GOT3 (cell line): ENCODE data around the gene GPX7.
"Not testable (repeated sequence)": the region's sequence is repeated elsewhere in the genome, so short reads cannot be mapped to it uniquely, and the experiment has no call there.

Experiments used
- DNase-seq: peaks from one replicate; lab custom pipeline; 2025; ENCODE audit warnings: mixed read lengths; lab: John Stamatoyannopoulos, UW

GPX7 gene

DNA sequence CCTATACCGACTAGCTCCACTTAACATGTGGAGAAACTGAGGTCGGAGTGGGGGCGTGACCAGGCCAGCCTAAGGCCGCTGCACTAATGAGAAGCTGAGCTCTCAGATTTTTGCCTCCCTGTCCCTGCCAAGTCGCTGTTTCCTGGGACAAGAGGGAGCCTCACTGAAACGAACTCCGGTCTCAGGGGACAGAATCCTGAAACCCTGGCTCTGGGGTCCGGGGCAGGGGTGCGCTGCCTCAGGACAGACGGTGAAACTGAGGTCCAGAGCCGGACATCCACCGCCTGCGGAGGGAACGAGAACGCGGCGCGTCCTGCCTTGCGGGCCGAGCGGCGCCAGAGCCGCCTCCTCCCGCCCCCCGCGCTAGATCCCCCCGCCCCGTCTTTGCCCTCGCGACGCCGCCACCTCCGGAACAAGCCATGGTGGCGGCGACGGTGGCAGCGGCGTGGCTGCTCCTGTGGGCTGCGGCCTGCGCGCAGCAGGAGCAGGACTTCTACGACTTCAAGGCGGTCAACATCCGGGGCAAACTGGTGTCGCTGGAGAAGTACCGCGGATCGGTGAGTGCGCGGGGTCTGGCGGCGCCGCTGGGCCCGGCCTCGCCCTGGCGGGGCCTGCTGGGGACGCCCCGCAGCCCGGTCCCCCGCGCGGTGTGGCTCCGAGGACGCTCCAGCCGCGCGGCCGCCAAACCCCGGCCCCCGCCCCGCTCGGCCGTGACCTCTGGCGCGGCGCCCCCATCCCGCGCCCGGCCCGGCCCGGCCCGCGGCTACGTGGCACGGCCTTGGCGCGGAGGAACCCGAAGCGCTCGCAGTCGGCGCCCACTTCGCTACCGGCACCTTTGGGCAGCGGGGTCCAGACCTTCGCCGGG, at the start of gene GPX7:
Gene GPX7, plus strand, starts transcription at position 381 of the 865 bp plus-strand sequence. Its CDS starts 39 bp downstream, at position 420.
- DNase-seq, result no peak

DNA sequence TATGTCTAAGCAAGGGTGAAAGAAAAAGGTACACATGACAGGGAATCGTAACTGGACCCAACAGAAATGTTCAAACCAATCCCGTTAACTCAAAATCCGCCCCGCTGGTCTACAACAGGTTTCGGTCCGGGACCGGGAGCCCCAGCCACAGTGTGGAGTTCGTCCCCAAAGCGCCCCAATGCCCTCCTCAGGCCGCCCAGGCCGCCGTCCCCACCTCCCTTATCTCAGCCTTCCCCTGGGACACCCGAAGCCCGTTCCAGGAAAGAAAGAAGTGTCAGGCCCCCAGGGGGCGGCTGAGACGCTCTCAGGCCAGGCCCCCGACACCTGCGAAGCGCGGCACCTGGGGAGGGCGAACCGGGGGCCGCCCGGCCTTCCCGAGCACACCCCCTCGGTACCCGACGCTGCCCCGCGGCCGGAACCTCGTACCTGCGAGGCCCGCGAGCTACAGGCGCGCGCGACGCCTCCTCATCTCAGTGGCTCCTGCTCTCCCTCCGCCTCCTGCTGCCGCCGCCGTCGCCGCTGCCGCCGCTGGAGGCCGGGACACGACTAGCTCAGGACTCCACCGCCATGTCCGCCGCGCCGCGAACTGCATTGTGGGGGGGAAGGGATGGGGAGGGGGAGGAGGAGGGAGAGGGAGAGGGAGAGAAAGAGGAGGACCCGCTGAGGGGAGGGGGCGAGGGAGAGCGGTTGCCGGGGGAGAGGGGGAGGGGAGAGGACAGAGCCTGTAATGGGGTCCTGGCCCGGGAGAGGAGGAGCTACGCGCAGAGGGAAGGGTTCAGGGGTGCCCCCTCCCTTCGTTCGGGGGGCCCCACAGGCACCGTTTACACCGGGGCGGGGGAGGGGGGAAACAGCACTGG, 49.4 kb upstream of the GPX7 start, which contains the start of gene TUT4:
Gene TUT4, minus strand, starts transcription at position 588 of the 857 bp plus-strand sequence. CDS start 26,812 bp downstream, outside the sequence.
- no peak for DNase-seq

DNA sequence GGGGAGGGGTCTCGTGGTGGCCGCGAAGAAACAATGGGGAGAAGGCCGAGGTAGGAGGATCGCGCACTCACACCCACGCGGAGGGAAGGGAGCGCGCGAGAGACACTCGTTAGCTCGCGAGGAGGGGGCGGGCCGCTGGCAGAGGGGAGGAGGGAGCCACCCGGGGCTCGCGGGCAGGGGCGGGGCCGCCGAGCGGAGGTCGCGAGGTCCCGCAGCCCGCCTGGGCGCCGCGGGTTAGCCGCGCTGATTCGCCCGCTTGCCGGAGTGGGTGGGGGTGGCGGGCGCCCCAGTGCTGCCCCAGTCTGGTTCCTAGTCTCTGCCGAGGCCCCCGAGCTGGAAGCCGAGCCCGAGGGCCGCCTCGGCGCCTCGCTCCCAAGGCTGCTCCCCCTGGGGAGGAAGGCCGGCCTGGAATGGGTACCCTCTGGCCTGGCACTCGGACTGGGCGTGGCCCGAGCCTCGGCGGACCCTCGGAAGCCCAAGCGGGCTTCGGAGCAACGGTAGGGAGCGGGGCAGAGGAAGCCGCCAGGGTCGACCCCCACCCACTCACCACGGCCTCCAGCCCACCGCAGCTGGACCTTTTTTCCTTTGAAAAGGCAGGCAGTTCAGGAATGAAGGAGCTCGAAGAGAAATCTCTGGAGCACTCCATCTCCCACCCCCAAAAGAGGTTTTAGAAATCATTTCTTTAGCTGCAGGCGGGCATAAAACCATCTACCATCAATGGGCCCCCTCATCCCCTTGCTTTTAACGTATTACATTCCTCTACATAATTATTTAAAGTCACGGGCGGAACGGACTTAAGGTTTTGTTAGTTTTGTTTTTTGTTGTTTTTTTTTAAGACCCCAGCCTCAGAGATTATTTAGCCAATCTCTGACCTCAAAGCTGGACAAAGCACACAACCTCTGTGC, 48.6 kb upstream of the GPX7 start:
- DNase-seq, result peak; percentile 70

DNA sequence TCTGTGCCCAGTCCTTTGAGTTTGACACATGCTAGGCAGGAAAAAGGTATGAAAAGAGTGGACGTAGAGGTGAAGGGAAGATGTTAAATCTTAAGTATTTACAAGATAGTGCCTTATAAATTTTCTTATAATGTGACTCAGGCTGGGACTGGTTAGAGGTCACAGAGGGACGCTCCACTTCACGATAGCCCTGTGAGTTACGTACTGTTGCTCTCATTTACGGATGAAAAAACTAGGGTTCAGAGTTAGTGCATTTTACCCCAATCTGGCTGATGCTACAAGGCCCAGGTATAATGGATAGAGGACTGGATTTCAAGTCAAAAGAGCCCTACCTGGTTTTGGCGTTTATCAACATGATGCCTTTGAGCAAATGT, 47.9 kb upstream of the GPX7 start:
- no peak for DNase-seq

DNA sequence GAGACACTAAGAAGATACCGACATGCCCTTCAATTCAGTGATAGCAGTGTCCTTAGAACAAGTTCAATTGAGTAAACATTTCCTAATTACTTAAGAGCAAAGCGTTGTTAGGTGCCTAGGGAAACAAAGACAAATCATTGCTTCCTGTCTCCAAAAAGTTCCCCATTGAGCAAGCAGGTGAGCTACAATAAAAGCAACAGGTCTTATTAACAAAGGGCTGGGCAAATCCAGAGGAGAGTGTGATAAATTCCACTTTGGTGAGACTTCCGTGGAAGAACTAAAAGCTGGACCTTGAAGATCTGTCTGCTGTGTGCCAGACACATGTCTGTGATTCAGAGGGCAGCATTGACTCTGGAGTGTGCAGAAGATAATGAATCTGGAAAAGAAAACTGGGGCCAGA, 47.4 kb upstream of the GPX7 start:
- no peak for DNase-seq

DNA sequence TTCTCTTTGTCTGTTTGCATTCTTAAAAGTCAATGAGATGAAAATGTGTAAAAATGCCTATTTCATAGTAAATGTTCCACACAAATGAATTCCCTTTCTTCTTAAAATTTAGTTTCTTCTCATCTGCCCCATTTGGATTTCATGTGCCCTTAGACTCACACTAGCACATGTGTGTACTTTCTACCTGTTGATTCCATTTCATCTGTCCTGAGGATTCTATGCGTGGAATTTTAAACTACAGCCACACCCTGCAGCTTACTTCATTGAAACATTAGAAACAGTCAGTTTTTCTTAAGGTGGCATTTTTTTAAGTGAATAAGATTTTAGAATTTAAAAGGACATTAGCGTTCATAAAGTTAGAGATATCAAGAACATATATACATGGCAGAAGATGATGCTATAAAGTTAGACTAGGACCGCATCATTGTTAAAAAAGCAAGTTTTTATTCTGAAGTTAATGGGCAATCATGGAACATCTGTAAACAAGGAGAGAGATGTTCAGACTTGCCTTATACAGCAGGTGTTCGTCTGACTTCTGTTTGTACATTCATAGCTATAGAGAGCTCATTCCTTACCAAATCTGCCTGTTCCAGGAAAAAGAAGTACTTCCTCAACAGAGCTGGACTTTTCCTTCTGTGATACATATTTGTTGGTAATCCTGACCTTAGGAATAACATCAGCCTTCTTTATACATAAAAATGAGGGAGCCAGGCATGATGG, 45.4 kb upstream of the GPX7 start:
- DNase-seq, result no peak

DNA sequence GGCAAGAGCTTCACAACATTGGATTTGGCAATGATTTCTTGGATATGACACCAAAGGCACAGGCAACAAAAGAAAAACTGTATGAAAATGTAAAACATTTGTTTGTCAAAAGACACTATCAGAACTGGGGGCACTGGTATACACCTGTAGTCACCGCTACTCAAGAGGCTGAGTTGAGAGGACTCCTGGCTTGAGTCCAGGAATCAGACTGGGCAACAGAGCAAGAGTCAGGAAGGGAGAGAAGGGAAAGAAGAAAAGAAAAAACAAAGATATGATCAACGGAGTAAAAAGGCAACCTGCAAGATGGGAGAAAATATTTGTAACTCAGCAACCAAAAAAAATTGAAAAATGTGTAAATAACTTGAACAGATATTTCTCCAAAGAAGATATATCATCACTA, 43.2 kb upstream of the GPX7 start:
- no peak for DNase-seq

DNA sequence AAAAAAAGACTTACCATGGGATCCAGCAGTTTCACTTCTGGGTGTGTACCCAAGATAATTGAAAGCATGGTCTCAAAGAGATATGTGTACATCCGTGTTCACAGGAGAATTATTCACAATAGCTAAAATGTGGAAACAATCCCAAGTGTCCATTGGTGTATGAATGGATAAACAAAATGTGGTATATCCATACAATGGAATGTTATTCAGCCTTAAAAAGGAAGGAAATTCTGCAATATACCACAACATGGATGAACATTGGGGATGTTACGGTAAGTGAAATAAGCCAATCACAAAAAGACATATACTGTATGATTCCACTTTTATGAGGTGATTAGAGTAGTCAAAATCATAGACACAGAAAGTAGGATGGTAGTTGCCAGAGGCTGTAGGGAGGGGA, 42.3 kb upstream of the GPX7 start:
- no peak for DNase-seq

DNA sequence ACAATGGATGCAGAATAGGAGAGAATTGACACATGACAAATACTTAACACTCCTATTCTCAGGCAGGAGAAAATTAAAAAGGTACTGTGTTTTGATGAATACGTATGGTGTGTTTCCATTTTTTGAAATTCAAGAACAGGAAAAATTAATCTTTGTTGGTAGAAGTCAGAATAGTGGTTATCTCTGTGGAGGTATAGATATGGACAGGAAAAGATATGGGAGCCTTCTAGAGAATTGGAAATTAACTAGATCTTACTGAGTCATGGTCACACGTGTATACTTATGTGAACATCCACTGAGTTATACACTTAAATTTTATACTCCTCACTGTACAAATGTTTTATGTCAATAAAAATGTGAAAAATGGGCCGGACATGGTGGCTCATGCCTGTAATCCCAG, 39.4 kb upstream of the GPX7 start:
- no peak for DNase-seq

DNA sequence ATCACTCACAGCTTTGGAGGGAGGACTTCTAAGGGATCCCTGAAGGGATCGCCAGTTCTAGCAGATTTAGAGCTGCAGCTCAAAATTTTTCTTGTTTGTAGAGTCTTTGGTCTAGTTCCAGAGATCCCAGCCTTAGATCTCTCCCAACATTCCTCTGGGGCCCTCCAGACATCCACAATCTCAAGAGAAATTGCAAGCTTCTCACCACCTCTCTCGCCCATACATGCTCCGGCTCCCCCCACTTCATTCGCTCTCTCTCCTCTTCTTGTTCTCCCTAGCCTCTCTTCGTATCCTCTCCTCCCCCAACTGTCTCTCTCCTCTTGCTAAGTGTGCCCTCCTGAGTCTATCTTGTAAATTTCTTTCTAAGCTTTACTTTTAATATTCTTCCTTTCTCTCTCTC, 34.2 kb upstream of the GPX7 start:
- no peak for DNase-seq

DNA sequence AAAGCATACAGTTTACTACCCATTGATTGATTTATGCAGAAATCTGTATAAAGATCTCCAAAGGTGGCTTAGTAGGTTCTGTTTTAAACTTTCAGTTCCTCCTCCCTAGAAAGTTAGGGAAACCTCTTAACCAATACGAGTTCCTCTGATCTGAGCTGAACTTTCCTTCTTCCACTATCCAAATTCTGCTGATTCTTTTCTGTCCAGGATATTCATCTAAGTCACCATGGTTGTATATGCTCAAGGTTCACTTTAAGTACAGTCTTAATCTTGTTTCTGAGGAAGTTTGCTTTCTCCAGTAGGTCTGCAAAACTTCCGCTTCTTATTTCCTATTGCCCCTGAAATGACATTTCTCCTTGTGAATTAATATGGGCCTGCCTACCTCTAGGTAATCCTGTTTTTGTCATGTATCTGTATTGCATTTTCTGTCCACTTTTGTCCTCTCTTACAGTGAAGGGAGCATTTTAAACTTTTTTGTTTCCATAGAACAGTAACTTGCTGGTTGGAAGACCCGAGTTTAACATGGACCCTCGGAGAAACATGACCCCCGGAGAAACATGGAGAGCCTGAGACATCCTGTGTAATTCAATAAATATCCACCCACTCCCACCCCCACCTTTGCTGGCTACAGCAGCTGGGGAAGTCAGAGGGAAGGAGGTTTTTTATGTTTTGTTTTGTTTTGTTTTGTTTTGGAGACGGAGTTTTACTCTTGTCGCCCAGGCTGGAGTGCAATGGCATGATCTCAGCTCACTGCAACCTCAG, 32.5 kb upstream of the GPX7 start:
- no peak for DNase-seq

DNA sequence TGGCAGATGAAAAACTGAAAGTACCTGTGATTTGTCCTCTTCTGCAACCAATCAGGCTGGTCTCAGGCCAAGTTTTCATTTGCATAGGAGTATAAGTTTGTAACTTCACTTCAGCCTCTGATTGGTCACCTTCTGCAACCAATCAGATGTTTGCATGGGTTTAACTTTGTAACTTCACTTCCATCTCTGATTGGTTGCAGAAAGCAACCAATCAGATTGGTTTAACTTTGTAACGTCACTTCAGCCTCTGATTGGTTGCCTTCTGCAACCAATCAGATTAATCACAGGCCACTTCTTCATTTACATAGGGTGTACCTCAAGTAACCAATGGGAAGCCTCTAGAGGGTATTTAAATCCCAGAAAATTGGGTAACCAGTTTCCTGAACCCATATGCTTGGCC, 30.4 kb upstream of the GPX7 start:
- DNase-seq, result no peak

DNA sequence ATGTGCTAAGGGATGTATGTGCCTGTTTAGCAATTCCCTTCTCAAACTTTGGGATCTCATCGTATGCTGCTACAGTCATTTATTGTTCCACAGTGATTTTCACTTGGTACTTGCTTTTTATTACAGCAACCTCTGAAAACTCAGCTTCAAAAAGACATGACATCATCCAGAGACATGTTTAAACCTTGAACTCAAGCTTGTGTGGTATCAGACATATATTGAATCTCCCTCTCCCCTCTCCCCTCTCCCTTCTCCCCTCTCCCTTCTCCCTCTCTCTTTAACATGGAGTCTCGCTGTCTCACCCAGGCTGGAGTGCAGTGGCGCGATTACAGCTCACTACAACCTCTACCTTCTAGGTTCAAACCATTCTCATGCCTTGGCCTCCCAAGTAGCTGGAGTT, 29.8 kb upstream of the GPX7 start:
- DNase-seq, result no peak

DNA sequence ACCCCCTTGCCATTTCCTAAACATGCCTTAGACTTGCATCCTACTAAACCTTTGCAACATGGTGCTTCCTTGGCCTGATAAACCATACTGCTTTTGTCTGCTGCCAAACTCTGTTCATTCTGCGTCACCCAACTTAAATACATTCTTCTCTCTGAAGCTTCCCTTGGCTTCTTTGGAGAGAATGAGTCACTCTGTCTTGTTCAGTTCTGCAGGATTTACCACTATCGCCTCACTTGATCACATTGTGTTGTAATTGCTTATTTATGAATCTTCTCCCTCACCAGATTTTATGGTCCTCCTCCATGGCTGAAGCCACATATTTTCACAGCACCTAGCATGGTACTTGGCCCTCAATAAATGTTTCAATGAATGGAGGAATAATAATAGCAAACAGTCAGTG, 27.6 kb upstream of the GPX7 start:
- DNase-seq, result no peak

DNA sequence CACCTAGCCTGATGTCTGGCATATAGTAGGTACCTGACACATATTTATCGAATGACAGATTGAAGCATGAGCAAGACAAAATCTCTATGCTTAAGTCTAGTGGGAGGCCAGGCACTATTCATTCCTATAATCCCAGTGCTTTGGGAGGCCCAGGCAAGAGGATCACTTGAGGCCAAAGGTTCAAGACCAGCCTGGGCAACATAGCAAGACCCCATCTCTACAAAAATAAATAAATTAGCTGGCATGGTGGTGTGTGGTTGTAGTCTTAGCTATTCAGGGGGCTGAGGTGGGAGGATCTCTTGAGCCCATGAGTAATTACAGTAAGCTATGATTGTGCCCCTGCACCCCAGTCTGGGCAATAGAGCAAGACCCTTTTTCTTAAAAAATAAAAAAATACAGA, 26.1 kb upstream of the GPX7 start:
- no peak for DNase-seq

DNA sequence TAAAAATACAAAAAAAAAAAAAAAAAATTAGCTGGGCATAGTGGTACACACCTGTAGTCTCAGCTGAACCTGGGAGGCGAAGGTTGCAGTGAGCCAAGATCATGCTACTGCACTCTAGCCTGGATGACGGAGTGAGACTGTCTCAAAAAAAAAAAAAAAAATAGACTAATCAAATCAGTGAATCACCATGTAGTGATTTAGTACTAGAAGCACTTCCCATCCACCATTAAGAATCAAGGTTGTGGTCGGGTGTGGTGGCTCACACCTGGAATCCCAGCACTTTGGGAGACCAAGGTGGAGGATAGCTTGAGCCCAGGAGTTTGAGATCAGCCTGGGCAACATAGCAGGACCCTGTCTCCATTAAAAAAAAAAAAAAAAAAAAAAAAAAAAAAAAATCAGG, 24.1 kb upstream of the GPX7 start:
- DNase-seq, result not testable (repeated sequence)

DNA sequence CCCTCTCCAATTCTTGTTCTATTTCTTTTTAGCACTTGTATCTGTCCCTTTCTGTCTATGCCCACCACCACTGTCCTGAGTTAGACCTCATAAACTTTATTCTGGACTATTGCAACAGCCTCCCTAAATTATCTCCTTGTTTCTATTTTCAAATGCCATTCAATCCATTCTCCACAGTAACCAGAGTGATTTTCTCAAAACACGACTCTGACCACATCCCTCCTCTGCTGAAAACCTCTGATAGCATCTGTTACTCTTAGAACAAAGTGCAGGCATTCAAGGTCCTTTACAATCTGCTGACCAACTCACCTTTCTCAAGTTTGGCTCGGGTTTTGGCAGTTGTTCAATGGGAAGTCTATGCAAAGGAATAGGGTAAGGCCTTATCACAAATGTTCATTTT, 22.8 kb upstream of the GPX7 start:
- DNase-seq, result no peak

DNA sequence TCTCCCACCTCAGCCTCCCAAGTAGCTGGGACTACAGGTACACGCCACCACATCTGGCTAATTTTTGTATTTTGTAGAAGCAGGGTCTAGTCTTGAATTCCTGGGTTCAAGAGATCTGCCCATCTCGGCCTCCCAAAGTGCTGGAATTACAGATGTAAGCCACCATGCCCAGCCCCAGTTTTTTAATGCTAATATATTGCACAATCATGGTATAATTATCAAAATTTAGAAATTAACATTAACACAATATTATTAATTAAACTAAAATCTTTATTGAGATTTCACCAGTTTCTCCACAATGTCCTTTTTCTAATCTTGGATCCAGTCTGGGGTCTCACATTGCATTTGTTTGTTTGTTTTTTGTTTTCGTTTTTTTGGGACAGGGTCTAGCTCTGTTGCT, 21.9 kb upstream of the GPX7 start:
- DNase-seq, result no peak

DNA sequence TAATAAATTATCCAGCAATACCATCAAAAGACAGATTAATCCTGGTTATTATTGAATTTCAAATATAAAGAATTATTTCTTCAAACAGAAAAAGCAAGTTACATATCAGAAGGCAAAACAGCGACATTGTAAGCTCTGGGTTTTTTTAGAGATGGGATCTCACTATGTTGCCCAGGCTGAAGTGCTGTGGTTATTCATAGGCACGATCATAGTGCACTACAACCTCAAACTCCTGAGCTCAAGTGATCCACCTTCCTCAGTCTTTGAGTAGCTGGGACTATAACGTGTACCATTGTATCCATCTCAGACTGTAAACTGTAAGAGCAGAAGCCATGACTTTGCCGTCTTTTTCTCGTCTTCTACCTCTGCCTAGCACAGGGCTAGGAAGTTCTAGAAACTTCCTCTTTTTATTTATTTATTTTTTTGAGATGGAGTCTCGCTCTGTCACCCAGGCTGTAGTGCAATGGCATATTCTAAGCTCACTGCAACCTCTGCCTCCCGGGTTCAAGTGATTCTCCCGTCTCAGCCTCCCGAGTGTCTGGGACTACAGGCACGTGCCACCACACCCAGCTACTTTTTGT, 20.0 kb upstream of the GPX7 start:
- no peak for DNase-seq

DNA sequence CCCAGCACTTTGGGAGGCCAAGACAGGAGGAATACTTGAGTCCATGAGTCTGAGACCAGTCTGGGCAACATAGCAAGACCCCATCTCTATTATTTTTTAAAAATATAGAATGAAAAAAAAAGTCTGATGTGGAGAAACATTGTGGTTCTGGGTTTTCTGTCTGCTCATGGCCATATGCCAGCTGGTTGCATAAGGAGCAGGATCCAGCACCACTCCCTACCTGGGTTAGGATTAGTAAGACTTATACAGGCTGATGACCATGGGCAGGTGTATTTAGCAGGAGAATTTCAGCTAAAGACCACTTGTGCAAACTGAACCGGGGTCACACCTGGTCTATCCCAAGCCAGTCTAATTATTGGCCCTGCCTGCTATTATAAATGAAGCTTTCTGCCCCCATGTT, 16.7 kb upstream of the GPX7 start:
- no peak for DNase-seq
